COLO829 (cell line): ENCODE measurements around the gene ZNF415.
"Not testable (repeated sequence)": the region's sequence is repeated elsewhere in the genome, so short reads cannot be mapped to it uniquely, and the experiment has no call there.

Experiments used
- DNase-seq: peaks from one replicate; pipeline ENCODE4 v3.0.0; 2012; ENCODE audit warnings: low spot score

Gene ZNF415

GRCh38 chr19:53132141-53132991 lies at the start of gene ZNF415:
ZNF415 (minus strand) TSS chr19:53132910; CDS start chr19:53122676, 10,234 bp downstream.
- DNase-seq = peak; percentile 6

GRCh38 chr19:53182202-53182601 lies 49.5 kb upstream of the ZNF415 start:
- no peak for DNase-seq

GRCh38 chr19:53177986-53178385 lies 45.3 kb upstream of the ZNF415 start:
- no peak for DNase-seq

DNA sequence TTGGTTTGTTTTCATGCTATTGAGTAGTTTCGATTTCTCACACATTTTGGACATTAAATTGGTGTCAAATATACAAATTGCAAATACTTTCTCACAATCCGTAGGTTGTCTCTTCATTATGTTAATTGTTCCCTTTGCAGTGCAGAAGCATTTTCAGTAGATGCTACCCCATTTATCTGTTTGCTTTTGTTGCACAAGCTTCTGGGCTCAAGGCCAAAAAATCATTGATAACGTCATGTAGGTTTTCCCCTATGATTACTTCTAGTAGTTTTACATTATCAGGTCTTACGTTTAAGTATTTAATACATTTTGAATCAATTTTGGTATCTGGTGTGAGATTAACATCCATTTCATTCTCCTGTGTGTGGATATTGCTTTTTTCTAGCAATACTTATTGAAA lies 40.2 kb upstream of the ZNF415 start:
- no peak for DNase-seq

DNA sequence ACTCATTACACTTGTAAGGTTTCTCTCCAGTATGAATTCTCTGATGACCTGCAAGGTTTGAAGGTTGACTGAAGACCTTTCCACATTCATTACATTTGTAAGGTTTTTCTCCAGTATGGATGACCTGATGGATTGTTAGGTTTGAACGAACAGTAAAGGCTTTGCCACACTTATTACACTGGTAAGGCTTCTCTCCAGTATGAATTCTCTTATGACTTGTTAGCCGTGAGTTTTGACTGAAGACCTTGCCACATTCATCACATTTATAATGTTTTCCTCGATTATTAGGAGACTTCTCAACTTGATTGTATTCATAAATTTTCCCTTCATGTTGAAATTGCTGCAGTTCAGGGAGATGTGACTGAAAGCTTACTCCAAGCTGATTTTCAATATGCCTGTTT lies 33.0 kb upstream of the ZNF415 start:
- no peak for DNase-seq

- no peak for DNase-seq
These were observed 28.4 kb upstream of the ZNF415 start for GRCh38 chr19:53161123-53161522.

DNA sequence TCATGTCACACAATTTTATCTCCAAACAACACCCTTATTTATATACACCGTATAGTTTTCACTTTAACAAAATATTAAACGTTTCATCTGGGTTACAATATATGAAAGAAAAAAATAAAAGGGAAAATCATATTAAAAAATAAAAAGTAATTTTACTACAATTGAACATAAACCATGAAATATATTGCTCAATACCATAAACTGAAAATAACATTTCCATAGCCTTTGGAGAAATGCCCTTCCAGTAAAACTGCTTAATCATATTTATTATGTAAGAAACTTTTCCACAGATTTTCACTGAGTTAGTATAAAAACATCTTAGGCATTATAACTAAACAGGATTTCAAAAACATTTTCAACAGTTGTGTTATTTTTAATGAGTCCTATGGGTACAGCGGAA lies 27.6 kb upstream of the ZNF415 start:
- no peak for DNase-seq

- DNase-seq = no peak
These were observed 25.5 kb upstream of the ZNF415 start for GRCh38 chr19:53158119-53158656.

GRCh38 chr19:53157626-53158025 lies 24.9 kb upstream of the ZNF415 start:
- no peak for DNase-seq

GRCh38 chr19:53156850-53157249 lies 24.1 kb upstream of the ZNF415 start:
- DNase-seq = no peak

DNA sequence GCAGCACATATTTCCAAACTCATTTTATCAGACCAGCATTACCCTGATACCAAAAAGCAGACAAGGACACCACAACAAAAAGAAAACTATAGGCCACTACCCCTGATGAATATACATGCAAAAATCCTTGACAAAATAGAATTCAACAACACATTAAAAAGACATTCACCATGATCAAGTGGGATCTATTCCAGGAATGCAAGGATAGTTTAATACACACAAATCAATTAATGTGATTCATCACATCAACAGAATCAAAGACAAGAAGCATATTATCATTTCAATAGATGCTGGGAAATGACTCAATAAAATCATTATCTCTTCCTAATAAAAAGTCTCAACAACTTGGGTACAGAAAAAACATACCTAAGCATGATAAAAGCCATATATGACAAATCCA lies 14.9 kb upstream of the ZNF415 start:
- no peak for DNase-seq

GRCh38 chr19:53140351-53140750 lies 7.6 kb upstream of the ZNF415 start:
- DNase-seq = no peak

DNA sequence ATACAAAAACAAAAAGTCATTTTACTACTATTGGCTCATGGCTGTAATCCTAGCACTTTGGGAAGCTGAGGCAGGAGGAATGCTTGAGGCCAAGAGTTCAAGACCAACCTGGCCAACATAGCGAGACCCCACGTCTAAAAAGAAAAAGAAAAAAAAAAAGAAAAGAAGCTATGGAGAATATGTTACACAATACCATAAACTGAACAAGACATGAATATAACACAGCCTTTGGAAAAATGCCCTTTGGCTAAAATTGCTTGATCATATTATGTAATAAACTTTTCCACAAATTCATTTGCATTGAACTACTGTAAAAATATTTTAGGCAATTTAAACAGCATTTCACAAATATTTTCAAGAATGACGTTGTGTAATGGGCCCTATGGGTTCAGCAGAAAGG lies 3.7 kb upstream of the ZNF415 start:
- DNase-seq = no peak

- DNase-seq = no peak
These were observed 983 bp downstream of the ZNF415 start for GRCh38 chr19:53131727-53132126.

DNA sequence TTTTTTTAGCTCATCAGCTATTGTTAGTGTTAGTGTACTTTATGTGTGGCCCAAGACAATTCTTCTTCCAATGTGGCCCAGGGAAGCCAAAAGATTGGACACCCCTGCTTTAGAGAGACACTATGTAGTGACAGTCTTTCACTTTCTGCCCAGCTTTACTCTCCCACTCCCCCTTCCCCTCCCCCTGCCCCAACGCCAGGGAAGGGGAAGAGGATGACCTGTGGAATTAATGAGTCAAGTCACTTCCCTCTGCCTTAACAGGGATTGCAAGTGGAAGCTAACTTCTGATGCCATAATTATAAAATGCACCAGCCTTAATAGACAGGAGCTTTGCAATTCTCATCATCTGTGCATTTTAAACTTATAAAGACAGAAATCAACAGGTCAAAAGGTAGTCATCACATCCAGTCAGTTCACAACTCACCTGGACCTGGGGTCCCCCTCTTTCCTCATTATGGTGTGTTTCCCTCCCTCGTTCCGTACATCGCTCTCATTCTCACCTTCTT lies 1.6 kb downstream of the ZNF415 start:
- DNase-seq = no peak

DNA sequence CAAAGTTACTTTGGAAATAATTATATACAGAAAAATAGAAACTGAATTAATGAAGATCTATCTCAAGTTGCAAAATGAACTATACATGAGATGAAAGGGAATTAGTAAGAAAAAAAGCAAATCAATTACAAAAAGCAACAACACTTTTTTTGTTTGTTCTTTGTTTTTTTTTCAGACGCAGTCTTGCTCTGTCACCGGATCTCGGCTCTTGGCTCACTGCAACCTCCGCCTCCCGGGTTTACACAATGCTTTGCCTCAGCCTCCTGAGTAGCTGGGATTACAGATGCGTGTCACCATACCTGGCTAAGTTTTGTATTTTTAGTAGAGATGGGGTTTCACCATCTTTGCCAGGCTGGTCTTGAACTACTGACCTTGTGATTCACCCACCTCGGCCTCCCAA lies 2.2 kb downstream of the ZNF415 start:
- no peak for DNase-seq

- not testable (repeated sequence) for DNase-seq
These were observed 5.8 kb downstream of the ZNF415 start for GRCh38 chr19:53126733-53127526.

DNA sequence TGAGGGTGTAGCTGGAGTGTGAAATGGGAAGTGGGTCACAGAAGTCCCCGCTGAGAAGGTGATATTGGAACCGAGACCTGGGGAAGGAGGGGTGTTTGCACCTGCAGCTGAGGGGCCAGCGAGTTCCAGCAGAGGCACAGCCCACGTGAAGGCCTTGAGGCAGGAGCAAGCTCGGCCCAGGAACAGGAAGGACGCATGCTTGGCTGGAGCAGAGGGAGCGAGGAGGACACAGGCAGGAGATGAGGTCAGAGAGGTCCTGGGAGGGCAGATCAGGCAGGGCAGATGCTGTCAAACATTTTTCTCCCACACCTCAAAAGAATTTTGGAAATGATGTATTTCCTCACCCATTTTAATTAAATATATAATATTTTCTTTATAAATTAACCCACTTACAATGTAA lies 9.3 kb downstream of the ZNF415 start:
- no peak for DNase-seq

DNA sequence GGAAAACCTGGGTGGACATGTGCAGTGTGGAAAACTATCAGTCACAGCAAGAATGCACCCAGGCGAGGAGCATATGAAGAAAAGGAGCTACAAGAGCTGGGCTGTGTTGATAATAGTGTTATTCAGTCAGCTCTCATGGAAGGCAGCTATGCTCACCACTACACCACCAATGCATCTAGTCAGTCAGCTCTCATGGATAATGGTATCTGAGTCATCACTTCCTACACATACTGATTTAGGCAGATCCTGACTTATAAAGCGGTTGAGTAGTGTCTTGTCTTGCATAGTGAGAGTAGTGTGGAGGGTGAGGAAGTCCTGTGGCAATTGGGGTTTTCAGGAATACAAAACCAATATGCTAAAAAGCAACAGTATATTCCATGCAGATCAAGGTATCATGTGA lies 20.4 kb downstream of the ZNF415 start:
- peak; percentile 11 for DNase-seq

DNA sequence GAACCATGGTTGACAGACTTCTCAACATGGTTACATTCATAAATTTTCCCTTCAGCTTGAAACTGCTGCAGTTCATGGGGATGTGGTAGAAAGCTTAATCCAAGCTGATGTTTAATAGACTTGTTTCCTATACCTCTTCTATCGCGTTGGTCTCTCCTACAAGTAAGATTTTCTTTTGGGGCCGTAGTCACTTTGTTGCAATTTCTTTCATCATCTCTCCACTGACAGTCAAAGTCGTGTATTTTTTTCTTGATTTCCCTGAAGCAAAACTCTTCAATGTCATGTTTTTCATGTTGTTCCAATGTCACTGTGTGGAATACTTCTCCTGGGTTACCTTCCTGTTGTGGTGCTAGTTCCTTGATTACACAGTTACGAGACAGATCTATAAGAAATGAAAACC lies 23.2 kb downstream of the ZNF415 start:
- DNase-seq = no peak

DNA sequence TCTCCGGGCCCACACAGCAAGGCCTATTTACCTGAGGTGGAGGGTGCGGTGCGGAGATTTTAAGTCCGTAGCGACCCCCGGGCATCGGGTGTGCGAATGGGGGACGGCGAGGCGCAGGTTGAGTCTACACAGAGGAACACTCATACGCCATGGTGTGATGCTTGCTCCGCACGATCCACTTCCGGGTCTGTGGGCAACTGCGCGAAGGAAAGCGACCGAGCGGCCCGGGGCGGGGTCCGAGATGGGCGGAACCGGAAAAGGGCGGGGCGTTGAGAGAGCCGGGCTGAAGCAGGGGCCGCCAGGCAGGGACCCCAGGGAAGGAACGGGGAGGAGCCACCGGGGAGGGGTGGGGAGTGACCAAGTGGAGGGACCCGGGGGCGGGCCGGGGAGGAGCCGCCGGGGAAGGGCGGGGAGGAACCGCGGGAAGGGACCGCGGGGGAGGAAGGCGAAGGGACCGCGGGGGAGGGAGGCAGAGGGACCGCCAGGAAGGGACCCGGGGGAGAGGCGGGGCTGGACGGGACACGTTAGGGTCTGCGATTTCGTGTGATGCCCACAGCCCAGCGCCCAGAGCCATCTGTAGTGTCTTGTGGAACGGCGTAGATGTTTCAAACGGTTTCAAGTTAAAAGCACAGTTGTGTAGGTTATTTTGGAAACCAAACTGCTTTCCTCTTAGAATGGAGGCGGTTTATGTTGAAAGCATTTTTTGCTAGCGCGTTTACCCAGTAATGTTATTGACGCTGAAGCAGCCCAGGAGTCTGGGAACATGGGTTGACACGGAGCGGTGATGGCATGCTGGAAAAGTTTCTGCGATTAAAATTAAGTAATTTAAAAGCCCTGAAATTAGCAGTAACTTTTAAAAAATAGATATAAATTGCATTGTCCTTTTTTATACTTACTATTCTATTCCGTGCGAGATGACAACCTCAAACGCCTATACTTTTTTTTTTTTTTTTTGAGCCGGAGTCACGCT lies 29.2 kb downstream of the ZNF415 start, which contains the start of gene ZNF160:
Gene ZNF160 (minus strand): TSS at position 189 of the 970 bp plus-strand sequence. CDS start 17,146 bp downstream, outside the sequence.
- peak; percentile 96 for DNase-seq
